Measurements from ENCODE around the gene SLC22A8.

GRCh38 chr11:63020671-63021291 is 5.1 kb upstream of the SLC22A8 start:
- no peak for TF ChIP-seq EZH2phosphoT487 (IDR thresholded peaks at IDR 0.05; ENCODE audit: insufficient read depth, low read depth)
- TF ChIP-seq EZH2 (IDR thresholded peaks at IDR 0.05; ENCODE audit: insufficient read depth, poor library complexity, severe bottlenecking), result no peak

Data from GM23248 (cell line).